Activated T-helper 2 cell treated with anti-CD3 and anti-CD28 coated beads, Interferon-gamma antibody, Interleukin-2, Interleukin-4, amounts not matched to agents 10 μg/mL and 5 μg/mL and 100 μg/mL, durations not matched to agents 14 hours and 24 hours and 36 hours (primary cell): Measurements from ENCODE around the gene ADAMTS14. TPM values are rescaled to one million over a fixed set of nuclear protein-coding genes. Genes with fewer than 3 reads are reported as not detected.
"Not testable (repeated sequence)": the region's sequence is repeated elsewhere in the genome, so short reads cannot be mapped to it uniquely, and the experiment has no call there.

ENCODE experiments used
- DNase-seq: peaks from one replicate; pipeline ENCODE4 v3.0.0; 2021; ENCODE audit warnings: low spot score
- H3K27ac Mint-ChIP-seq: one replicate; pipeline ENCODE4 v1.8.0; 2021; ENCODE audit warnings: mixed read lengths
- H3K27me3 Mint-ChIP-seq: one replicate; pipeline ENCODE4 v1.8.0; 2021; ENCODE audit warnings: low read depth, mixed read lengths
- H3K36me3 Mint-ChIP-seq: one replicate; pipeline ENCODE4 v1.8.0; 2021; ENCODE audit warnings: low read depth, mixed read lengths
- H3K4me1 Mint-ChIP-seq: one replicate; pipeline ENCODE4 v1.8.0; 2021; ENCODE audit warnings: low read depth, mixed read lengths
- H3K4me3 Mint-ChIP-seq: one replicate; pipeline ENCODE4 v1.8.0; 2021; ENCODE audit warnings: low read depth, mild to moderate bottlenecking, moderate library complexity, mixed read lengths
- H3K9me3 Mint-ChIP-seq: one replicate; pipeline ENCODE4 v1.8.0; 2021; ENCODE audit warnings: mixed read lengths
- intact Hi-C: fragments of 100-400 bp; cut with micrococcal nuclease; formaldehyde crosslinking; loops from one replicate; pipeline ENCODE4 v1.15.1; 2023
- total RNA-seq: library from RNA; stranded (reverse); gene quantifications from 2 replicates; pipeline ENCODE4 v1.2.3, GENCODE V29; 2022

The ADAMTS14 gene
- 0.39 and 0.46 TPM in 2 replicates for total RNA-seq

GRCh38 chr10:70672165-70673042 is at the start of gene ADAMTS14:
ADAMTS14 (plus strand) TSS chr10:70672506; CDS start chr10:70672803, 297 bp downstream.
- no peak for DNase-seq
- no peak within 1 kb of the TSS for H3K27ac Mint-ChIP-seq
- peaks cover 47% of the 10 kb centered on the region for H3K27me3 Mint-ChIP-seq
- H3K9me3 Mint-ChIP-seq, result no peaks in the 10 kb centered on the region
- H3K4me3 Mint-ChIP-seq, result peak within 1 kb of the TSS; percentile 67
- H3K36me3 Mint-ChIP-seq, result no peaks in the 10 kb centered on the region
- peaks cover 8% of the 10 kb centered on the region for H3K4me1 Mint-ChIP-seq
- intact Hi-C loops, result loop anchor here (5.0 kb wide), 1 partner anchor 95 kb away; no protein-coding TSS in a partner anchor

- Mint-ChIP-seq H3K36me3 (peaks cover 4% of the 10 kb centered on the region), H3K9me3 (peaks cover 23% of the 10 kb centered on the region), H3K4me3 (no peak overlapping the region), H3K4me1 (peaks cover 15% of the 10 kb centered on the region), H3K27ac (no peak overlapping the region), H3K27me3 (peaks cover 9% of the 10 kb centered on the region)
- intact Hi-C loops, result no loop called here
- no peak for DNase-seq
These were observed 49.8 kb upstream of the ADAMTS14 start for GRCh38 chr10:70622541-70622940.

GRCh38 chr10:70622981-70623844 is 49.1 kb upstream of the ADAMTS14 start:
- H3K4me3 Mint-ChIP-seq, result no peak overlapping the region
- intact Hi-C loops, result no loop called here
- H3K36me3 Mint-ChIP-seq, result peaks cover 4% of the 10 kb centered on the region

GRCh38 chr10:70626056-70626455 is 46.2 kb upstream of the ADAMTS14 start:
- intact Hi-C loops, result no loop called here
- no peak for DNase-seq
- Mint-ChIP-seq H3K27ac (no peak overlapping the region), H3K36me3 (no peaks in the 10 kb centered on the region), H3K4me1 (no peaks in the 10 kb centered on the region), H3K9me3 (peaks cover 13% of the 10 kb centered on the region), H3K27me3 (peaks cover 12% of the 10 kb centered on the region), H3K4me3 (no peak overlapping the region)

More at GRCh38 chr10:70622981-70623844, 49.1 kb upstream of the ADAMTS14 start:
- DNase-seq, result no peak
- no peak overlapping the region for H3K27ac Mint-ChIP-seq
- H3K9me3 Mint-ChIP-seq, result peaks cover 26% of the 10 kb centered on the region
- H3K27me3 Mint-ChIP-seq, result peaks cover 12% of the 10 kb centered on the region
- peaks cover 9% of the 10 kb centered on the region for H3K4me1 Mint-ChIP-seq

- no peaks in the 10 kb centered on the region for H3K36me3 Mint-ChIP-seq
- peaks cover 9% of the 10 kb centered on the region for H3K9me3 Mint-ChIP-seq
- peaks cover 23% of the 10 kb centered on the region for H3K27me3 Mint-ChIP-seq
- no peaks in the 10 kb centered on the region for H3K4me1 Mint-ChIP-seq
- intact Hi-C loops, result no loop called here
- DNase-seq, result no peak
- H3K27ac Mint-ChIP-seq, result no peak overlapping the region
- H3K4me3 Mint-ChIP-seq, result no peak overlapping the region
These were observed 43.0 kb upstream of the ADAMTS14 start for GRCh38 chr10:70629338-70629737.

GRCh38 chr10:70631735-70632134 is 40.6 kb upstream of the ADAMTS14 start:
- H3K27ac Mint-ChIP-seq, H3K4me1 Mint-ChIP-seq, H3K4me3 Mint-ChIP-seq, intact Hi-C loops, DNase-seq, H3K36me3 Mint-ChIP-seq, H3K9me3 Mint-ChIP-seq: not testable (repeated sequence)
- peaks cover 18% of the 10 kb centered on the region for H3K27me3 Mint-ChIP-seq

- Mint-ChIP-seq H3K9me3 (peaks cover 5% of the 10 kb centered on the region), H3K27me3 (peaks cover 14% of the 10 kb centered on the region), H3K36me3 (no peaks in the 10 kb centered on the region), H3K4me3 (no peak overlapping the region), H3K4me1 (no peaks in the 10 kb centered on the region), H3K27ac (no peak overlapping the region)
- intact Hi-C loops, result no loop called here
- DNase-seq, result no peak
These were observed 38.3 kb upstream of the ADAMTS14 start for GRCh38 chr10:70634011-70634410.

- H3K4me3 Mint-ChIP-seq, H3K9me3 Mint-ChIP-seq, H3K27ac Mint-ChIP-seq, H3K4me1 Mint-ChIP-seq, DNase-seq, intact Hi-C loops, H3K36me3 Mint-ChIP-seq: not testable (repeated sequence)
- H3K27me3 Mint-ChIP-seq, result peaks cover 14% of the 10 kb centered on the region
These were observed 37.8 kb upstream of the ADAMTS14 start for GRCh38 chr10:70634515-70634914.

GRCh38 chr10:70639640-70640383 is 32.5 kb upstream of the ADAMTS14 start:
- intact Hi-C loops, H3K4me3 Mint-ChIP-seq, H3K4me1 Mint-ChIP-seq, H3K36me3 Mint-ChIP-seq, H3K27ac Mint-ChIP-seq, H3K9me3 Mint-ChIP-seq, DNase-seq: not testable (repeated sequence)
- peaks cover 22% of the 10 kb centered on the region for H3K27me3 Mint-ChIP-seq

- DNase-seq, intact Hi-C loops, H3K27ac Mint-ChIP-seq, H3K9me3 Mint-ChIP-seq, H3K4me1 Mint-ChIP-seq, H3K36me3 Mint-ChIP-seq, H3K4me3 Mint-ChIP-seq: not testable (repeated sequence)
- peaks cover 22% of the 10 kb centered on the region for H3K27me3 Mint-ChIP-seq
These were observed 29.0 kb upstream of the ADAMTS14 start for GRCh38 chr10:70643272-70643671.

GRCh38 chr10:70644959-70645358 is 27.3 kb upstream of the ADAMTS14 start:
- DNase-seq, H3K4me1 Mint-ChIP-seq, H3K27ac Mint-ChIP-seq, intact Hi-C loops, H3K36me3 Mint-ChIP-seq, H3K4me3 Mint-ChIP-seq: not testable (repeated sequence)
- Mint-ChIP-seq H3K27me3 (peaks cover 22% of the 10 kb centered on the region), H3K9me3 (peaks cover 24% of the 10 kb centered on the region)

GRCh38 chr10:70647086-70647485 is 25.2 kb upstream of the ADAMTS14 start:
- intact Hi-C loops, result no loop called here
- Mint-ChIP-seq H3K9me3 (peaks cover 38% of the 10 kb centered on the region), H3K4me3 (no peak overlapping the region), H3K27ac (no peak overlapping the region), H3K4me1 (peaks cover 6% of the 10 kb centered on the region), H3K36me3 (no peaks in the 10 kb centered on the region), H3K27me3 (peaks cover 17% of the 10 kb centered on the region)
- DNase-seq, result no peak
